Ectodermal cell (in vitro differentiated cells): ENCODE results near the gene VEGFA.
"Not testable (repeated sequence)": the region's sequence is repeated elsewhere in the genome, so short reads cannot be mapped to it uniquely, and the experiment has no call there.

Experiments
- H3K27ac ChIP-seq: 2 replicates; pipeline ENCODE4 v1.7.0; 2013; ENCODE audit warnings: mild to moderate bottlenecking, low read depth, low read length; ENCODE audit not compliant: insufficient read depth, poor library complexity, severe bottlenecking
- H3K27me3 ChIP-seq: 2 replicates; pipeline ENCODE4 v1.7.0; 2013; ENCODE audit warnings: mild to moderate bottlenecking, low read length; ENCODE audit not compliant: insufficient read depth, control insufficient read depth, poor library complexity, severe bottlenecking
- H3K36me3 ChIP-seq: one replicate; pipeline ENCODE4 v1.7.0; 2013; ENCODE audit warnings: low read length; ENCODE audit not compliant: control insufficient read depth, insufficient read depth
- H3K4me1 ChIP-seq: one replicate; pipeline ENCODE4 v1.7.0; 2013; ENCODE audit warnings: low read length; ENCODE audit not compliant: control insufficient read depth, insufficient read depth
- H3K4me3 ChIP-seq: 2 replicates; pipeline ENCODE4 v1.7.0; 2013; ENCODE audit warnings: low read depth, low read length, control low read depth; ENCODE audit not compliant: insufficient read depth
- H3K9me3 ChIP-seq: 2 replicates; pipeline ENCODE4 v1.7.0; 2013; ENCODE audit warnings: mild to moderate bottlenecking, low read length, moderate library complexity; ENCODE audit not compliant: control insufficient read depth
- WGBS, 2 experiments: methylation state at CpG; one replicate each; pipeline ENCODE4 v1.1.7; 2013; ENCODE audit warnings: missing lambda C conversion rate in 2 of 2; 5-methylcytosine and 5-hydroxymethylcytosine counted together

The VEGFA gene

DNA sequence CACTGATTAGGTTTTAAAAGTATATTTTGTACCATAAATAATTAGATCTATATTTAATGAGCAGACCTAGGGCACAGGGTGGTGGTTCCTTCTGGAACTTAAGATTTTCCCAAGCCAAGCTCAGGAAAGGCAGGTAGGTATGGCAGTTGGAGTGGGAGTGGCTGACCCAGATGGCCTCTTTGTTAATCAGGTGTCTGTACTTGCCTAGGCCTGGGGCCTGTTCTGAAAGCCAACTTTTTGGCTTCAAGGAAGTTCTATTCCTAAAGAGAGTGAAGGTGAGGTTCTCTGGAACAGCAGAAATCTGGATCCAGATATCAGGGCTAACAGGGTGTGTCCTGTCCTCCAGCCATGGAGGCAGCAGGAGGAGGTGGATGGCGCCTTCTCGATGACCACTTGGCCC, 44.9 kb downstream of the VEGFA start:
- Histone ChIP-seq H3K4me3 (no peak overlapping the region), H3K36me3 (no peaks in the 10 kb centered on the region), H3K4me1 (peaks cover 5% of the 10 kb centered on the region), H3K27me3 (no peaks in the 10 kb centered on the region), H3K27ac (no peak overlapping the region), H3K9me3 (no peaks in the 10 kb centered on the region)
- WGBS, 2 experiments: 47 to 49% methylated on average over 2 of the region's 2 CpGs

DNA sequence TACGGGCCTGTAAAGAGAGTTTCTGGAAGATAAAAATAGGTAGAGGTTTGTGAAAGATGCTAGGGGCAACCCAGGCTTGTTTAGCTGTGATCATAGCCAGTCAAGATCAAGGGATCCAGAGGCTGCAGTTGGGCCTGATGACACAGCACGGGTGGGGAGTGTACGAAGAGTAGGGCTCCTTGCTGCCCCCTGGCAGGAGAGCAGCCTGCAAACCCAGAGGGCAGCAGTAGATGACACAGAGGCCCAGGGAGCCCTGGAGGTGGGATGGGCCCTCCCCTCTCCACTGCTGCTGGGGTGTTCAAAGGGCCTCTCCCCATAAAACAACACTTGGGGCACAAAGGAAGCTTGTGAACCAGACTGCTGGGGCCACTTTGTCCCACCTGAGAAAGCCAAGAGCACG, 47.2 kb downstream of the VEGFA start:
- 60 to 64% methylated on average over 4 of the region's 4 CpGs for WGBS, 2 experiments
- Histone ChIP-seq H3K27ac (no peak overlapping the region), H3K27me3 (no peaks in the 10 kb centered on the region), H3K9me3 (no peaks in the 10 kb centered on the region), H3K4me1 (no peaks in the 10 kb centered on the region), H3K4me3 (no peak overlapping the region), H3K36me3 (no peaks in the 10 kb centered on the region)

DNA sequence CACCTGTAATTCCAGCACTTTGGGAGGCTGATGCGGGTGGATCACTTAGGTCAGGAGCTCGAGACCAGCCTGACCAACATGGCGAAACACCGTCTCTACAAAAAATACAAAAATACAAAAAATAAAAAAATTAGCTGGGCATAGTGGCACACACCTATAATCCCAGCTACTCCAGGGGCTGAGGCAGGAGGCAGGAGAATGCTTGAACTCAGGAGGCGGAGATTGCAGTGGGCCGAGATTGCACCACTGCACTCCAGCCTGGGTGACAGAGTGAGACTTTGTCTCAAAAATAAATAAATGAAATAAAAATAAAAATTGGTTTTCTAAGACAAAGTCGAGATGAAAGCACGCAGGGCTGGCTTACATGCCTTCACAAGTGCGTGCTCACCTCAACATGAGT, 49.0 kb downstream of the VEGFA start:
- not testable (repeated sequence) for H3K27me3 ChIP-seq, H3K4me1 ChIP-seq, H3K36me3 ChIP-seq, H3K4me3 ChIP-seq, H3K9me3 ChIP-seq, H3K27ac ChIP-seq
- WGBS, 2 experiments: 92 to 94% methylated on average over 9 of the region's 9 CpGs

DNA sequence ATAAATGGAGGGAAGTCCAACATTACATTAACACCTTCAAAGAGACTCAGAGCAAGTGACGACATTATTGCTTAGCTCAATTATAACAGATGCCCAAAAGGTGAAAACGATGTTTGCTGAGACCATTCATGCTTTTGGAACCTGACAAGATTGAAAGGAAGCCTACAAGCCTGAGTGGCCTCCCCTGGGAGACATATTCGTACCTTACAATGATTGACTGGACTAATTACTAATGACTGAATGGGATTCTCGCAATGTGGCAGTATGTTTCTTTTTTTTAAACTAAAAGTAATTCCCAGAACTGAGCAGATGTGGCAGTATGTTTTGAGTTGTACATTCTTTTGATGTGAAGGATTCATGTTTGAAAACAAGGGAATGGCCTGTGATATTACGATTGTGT, 49.9 kb downstream of the VEGFA start:
- H3K36me3 ChIP-seq: no peaks in the 10 kb centered on the region
- H3K4me3 ChIP-seq: no peak overlapping the region
- H3K27me3 ChIP-seq: no peaks in the 10 kb centered on the region
- no peaks in the 10 kb centered on the region for H3K4me1 ChIP-seq
- no peaks in the 10 kb centered on the region for H3K9me3 ChIP-seq
- 70 to 74% methylated on average over 4 to 5 of the region's 5 CpGs for WGBS, 2 experiments
- no peak overlapping the region for H3K27ac ChIP-seq

DNA sequence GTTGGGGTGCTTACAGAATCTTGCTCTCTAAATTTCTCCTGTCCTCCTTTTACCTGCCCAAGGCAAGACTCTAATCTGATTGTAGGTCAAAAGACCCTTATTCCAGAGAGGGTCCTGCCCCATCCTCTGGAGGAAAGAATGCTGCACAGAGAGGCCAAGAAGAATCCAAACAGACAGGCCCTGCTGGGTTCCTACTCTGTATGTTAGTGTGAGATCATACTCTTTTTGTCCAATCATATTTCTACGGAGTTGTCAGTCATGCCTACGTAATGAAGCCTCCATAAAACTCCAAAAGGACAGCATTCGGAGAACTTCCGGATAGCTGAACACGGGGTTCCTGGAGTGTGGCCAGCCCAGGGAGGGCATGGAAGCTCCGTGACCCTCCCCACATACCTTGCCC, 50.5 kb downstream of the VEGFA start:
- Histone ChIP-seq H3K4me1 (no peaks in the 10 kb centered on the region), H3K9me3 (no peaks in the 10 kb centered on the region), H3K27ac (no peak overlapping the region), H3K36me3 (no peaks in the 10 kb centered on the region), H3K4me3 (no peak overlapping the region), H3K27me3 (no peaks in the 10 kb centered on the region)
- WGBS, 2 experiments: 96 to 97% methylated on average over 5 to 6 of the region's 6 CpGs

DNA sequence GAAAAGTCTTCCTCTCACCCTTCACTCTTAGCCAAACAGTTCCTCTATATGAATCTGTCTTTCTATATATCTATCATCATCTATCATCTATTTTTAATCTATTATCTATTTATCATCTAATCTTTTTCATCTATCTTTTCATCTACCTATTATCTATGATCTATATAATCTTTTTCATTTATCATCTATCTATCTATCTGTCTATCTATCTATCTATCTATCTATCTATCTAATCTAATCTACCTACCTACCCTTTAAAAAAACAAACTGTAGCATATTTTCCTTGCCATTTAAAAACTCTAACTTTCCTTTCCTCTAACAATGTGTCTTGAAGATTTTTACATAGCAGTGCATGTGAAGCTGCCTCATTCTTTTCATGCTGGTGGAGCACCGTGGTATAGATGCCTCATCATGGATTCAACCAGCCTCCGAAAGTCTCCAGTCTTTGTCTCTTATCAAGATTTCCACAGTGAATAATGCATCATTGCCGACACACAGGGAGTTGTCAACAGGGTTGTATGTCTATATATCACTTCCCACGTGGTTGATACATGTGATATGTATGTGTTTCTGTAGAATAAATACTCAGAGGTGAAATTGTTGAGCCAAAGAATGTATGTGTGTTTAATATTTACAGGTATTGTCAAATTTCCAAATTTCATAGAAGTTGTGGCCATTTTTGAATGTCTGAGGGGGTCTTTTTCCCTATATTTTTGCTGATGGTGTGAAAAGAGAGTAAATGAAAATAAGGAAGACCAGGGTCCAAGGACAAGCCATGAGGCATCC, 51.3 kb downstream of the VEGFA start:
- 90% methylated on average over 4 of the region's 4 CpGs for WGBS, 2 experiments
- Histone ChIP-seq H3K9me3 (no peaks in the 10 kb centered on the region), H3K27ac (no peak overlapping the region), H3K4me1 (no peaks in the 10 kb centered on the region), H3K36me3 (no peaks in the 10 kb centered on the region), H3K27me3 (no peaks in the 10 kb centered on the region), H3K4me3 (no peak overlapping the region)

DNA sequence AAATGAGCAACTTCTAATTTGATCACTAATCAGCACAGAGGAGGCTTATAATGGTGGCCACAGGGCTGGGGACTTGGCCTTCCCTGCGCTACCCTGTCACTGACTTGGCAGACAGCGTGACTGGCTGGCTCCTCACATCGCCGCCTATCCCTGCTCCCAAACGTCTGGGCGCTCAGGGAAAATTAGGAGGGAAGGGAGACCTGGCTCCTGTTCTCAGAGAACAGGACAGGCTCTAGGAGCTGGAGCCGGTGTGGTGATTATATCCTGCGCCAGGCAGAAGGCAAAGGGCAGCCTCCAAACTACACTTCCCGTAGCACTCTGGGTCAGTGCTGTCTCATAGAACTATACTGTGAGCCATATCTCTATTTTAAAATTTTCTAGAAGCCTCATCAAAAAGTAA, 53.4 kb downstream of the VEGFA start:
- Histone ChIP-seq H3K4me1 (no peaks in the 10 kb centered on the region), H3K36me3 (no peaks in the 10 kb centered on the region), H3K27me3 (no peaks in the 10 kb centered on the region), H3K9me3 (no peaks in the 10 kb centered on the region), H3K4me3 (no peak overlapping the region), H3K27ac (no peak overlapping the region)
- WGBS, 2 experiments: 93 to 95% methylated on average over 9 of the region's 9 CpGs

DNA sequence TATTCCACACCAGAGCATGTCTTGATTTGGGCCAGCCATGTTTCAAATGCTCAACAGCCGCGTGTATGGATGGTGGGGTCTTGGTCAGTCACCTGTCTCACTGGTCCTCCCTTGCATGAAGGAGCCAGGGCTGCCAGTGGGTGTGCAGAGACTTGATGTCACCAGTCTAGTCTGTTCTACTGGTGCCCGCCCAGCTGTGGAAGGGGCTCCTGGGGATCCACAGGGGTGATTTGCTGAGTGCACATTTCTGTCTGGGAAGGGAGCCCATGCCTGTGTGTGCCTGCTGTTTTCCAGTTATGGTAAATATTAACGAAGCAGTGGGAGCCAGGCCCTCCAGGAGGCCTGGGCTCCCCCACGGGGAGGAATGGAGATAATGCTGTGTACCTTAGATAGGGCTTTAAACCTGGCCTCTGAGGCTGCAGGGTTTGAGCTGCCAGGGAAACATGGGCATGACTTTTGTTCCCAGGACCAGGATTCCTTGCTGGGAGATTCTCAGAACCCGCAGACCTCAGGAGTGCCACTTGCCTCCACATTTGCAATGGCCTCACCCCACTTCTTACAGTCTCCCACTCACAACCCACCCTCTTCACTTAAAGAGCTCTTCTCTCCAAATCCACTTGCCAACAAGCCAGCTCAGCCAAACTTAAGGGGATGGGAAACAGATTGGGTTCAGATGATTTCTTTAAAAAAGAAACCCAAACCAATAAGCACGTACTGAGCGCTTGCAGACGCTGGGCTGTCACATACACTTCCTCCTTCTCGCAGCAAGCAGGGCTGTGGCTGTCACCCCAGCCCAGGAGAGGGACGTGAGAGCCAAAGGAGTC, 54.1 kb downstream of the VEGFA start:
- Histone ChIP-seq H3K4me1 (no peaks in the 10 kb centered on the region), H3K27ac (no peak overlapping the region), H3K36me3 (no peaks in the 10 kb centered on the region), H3K4me3 (no peak overlapping the region), H3K27me3 (no peaks in the 10 kb centered on the region), H3K9me3 (no peaks in the 10 kb centered on the region)
- 76 to 83% methylated on average over 11 of the region's 11 CpGs for WGBS, 2 experiments

DNA sequence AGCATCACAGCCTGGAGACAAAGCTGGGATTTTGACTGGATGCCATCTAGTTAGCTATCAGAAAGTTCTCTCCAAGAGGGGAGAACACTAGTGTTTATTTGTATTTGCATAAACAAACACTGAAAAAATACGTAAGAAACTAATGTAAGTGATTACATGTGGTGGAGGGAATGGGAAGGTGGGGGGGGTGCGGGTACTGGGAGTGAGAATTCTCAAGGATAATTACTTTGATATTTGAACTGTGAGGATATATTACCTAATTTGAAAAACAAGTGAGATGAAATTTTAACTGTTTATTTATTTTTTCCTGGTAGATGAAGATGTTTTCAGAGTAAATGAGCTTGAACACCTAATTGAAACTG, 54.7 kb downstream of the VEGFA start:
- Histone ChIP-seq H3K27ac (no peak overlapping the region), H3K4me3 (no peak overlapping the region), H3K36me3 (no peaks in the 10 kb centered on the region), H3K4me1 (no peaks in the 10 kb centered on the region), H3K9me3 (no peaks in the 10 kb centered on the region), H3K27me3 (no peaks in the 10 kb centered on the region)
- WGBS, 2 experiments: 73 to 83% methylated on average over 2 of the region's 2 CpGs

DNA sequence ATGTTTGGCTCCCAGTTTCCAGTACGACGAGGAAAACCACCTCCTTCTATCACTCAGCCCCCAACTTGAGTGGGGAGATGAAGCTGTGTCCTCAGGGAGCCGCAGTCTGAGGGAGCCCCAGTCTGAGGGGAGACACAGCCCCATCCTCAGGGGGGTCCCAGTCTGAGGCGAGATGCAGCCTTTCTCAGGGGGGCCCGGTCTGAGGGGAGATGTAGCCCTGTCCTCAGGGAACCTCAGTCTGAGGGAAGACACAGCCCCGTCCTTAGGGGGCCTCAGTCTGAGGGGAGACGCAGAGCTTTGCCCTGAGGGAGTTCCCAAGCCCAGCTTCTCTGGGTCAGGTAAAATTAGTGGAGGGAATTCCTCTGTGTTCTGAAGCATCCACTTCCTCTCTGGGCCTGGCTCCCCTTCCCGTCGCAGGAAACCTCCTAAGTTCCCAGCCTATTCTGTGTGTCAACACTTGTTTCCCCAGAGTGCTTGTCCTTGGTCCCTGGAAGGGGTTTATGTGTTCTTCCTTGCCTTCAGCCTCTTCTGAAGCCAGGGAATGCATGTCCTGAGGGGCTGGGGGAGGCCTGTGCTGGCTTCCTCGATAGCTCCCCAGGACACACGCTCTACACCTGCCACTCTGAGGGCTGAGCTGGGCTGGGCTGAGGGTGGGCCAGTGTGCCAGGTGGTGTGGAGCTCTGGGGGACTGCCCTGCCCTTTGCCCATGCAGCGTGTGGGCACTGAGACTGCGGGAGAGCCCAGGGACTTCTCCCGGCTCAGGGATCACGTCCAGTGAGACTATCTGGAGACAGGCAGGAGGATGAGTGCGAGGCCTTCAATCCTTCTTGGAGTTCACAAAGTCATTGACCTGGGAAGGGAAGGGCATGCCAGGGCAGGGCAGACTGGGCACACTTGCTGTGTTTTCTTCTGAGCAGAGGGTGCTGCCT, 55.4 kb downstream of the VEGFA start:
- Histone ChIP-seq H3K27ac (no peak overlapping the region), H3K36me3 (no peaks in the 10 kb centered on the region), H3K27me3 (no peaks in the 10 kb centered on the region), H3K4me3 (no peak overlapping the region), H3K4me1 (no peaks in the 10 kb centered on the region), H3K9me3 (no peaks in the 10 kb centered on the region)
- WGBS, 2 experiments: 90 to 91% methylated on average over 16 of the region's 16 CpGs
